GM18951 (cell line): ENCODE results near the gene NRDE2.

Source experiments
- POLR2A ChIP-seq: IDR thresholded peaks from 4 replicates; pipeline ENCODE4 v1.6.1; 2011; ENCODE audit warnings: mild to moderate bottlenecking; ENCODE audit not compliant: insufficient read length, insufficient read depth; ENCODE audit errors: extremely low read depth
- in situ Hi-C: fragments of 300-500 bp; cut with MboI; formaldehyde crosslinking; loops from one replicate; pipeline ENCODE4 v1.12.0; 2022; ENCODE audit warnings: low sequenced_read_pairs, mixed read lengths, inconsistent platforms; ENCODE audit not compliant: unreplicated experiment

NRDE2 gene

DNA sequence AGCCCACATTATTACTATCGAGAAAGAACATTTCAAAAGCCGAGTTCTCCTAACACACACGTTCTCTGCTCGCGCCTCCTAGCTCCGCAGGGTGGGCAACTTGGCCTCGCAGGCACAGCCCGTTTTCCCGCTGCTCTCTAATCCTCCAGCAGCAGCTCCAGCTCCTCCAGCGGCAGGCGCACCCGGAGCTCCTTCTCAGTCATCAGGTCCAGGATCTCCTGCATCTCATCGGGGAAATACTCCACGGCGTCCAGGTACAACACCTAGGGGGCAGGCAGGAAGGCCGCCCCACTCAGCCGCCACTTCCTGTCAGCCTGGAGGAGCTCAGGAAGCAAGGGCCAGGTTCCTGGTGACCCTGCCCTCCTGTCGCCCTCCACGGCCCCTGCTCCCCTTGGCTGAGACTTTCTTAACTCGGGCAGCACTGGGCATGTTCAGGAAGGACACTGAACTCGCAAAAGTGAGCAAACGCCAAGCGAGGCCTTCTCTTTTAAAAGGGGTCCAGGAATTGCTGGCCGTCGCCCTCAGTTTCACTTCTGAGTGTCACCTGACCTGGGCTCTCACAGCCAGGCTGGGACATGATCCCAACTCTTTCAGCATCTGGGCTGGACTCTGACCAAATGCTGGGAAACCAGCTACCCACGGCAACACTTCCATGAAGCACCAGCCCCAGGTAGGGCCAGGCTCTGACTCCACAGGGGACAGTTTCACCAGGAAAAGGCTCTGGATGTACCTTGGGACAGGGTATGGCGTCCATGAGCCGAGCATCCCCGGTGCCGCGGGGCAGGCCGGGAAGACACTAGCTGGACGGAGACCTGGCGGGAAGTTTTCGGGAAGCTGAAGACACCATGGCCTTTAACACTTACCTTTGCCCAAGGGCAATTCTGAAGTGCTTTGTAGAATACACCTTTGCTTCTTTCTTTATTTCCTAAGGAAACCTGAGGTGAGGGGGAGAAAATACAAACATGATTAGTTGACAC, 53.3 kb downstream of the NRDE2 start:
- in situ Hi-C loops: no loop called here

DNA sequence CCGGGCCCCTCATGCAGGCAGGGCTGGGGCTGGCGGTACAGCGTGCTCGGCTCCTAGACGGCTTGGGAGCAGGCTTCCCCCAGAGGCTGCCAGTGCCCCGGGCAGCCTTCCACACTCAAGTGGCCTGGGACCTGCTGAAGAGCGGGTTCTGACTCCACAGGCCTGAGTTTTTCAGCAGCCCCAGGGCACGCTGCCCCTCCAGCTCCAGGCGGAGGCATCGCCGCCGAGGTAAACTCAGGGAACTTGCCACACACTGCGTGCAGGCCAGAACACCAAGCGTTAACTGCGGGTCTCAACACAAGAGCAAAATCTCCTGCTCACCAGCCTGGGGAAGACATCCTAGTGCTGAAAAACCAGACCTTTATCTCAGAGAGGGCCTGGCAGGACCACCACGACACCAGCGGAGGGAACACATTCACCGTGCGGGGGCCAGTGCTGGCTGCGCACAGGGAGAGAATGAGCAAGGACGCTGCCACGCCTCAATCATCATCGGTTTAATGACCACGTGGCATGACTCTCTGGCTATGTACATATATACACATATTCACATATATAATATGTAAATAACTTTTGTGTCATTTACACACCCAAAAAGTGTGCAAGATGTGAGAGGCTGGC, 54.1 kb downstream of the NRDE2 start:
- in situ Hi-C loops: no loop called here
- TF ChIP-seq POLR2A: no peak

More for the DNA sequence above, 53.3 kb downstream of the NRDE2 start:
- no peak for TF ChIP-seq POLR2A

DNA sequence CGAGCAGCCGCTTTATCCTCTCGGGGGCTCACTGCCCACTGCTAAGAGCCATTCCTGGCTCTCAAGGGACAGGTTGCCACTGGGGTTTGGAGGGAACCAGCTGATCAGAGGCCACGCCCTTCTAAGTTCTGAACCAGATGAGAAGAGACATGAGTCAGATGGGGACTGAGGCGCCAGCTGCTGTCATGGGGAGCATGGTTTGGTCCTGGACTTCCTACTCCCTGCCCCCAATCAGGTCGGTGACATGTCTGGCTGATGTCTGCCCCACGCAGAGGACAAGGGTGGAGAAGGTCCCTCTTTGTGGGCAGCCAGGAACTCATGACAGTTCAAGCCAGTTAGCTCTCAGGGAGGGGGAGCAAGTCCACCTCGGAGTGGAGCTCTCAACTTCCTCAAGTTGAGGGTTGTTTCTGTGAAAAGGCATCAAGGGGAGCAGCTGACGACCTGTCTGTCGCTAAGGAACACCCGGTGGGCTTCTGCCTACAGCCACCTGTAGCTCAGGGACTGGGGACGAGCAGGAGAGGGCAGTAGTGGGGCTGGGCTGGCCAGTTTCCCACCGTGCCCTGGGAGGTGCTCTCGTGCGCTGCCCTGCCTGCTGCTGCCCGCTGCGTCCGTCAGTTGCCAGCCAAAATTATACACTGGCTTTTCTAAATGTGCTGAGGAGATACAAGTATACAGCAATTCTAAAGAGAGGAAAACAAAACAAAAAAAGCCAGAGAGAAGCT, 54.9 kb downstream of the NRDE2 start:
- no peak for TF ChIP-seq POLR2A
- in situ Hi-C loops: no loop called here

DNA sequence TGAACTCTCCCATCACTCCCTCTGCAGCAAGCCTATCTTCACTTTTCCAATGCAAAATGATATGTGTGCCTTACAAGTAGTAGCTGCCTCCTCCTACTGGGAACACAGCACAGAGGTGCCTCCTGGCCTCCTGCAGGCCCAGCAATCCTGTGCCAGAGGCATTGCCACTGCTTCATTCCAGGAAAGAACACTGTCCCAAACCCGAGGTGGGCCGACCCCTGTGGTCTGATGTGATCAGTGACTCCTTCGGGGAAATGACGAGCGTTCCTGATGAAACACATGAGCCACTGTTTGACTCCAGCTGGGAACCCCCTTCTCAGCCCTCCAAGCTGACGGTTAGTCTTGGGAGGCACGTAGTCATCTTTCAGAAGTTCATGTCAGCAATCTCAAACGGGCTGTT, 55.9 kb downstream of the NRDE2 start:
- no peak for TF ChIP-seq POLR2A
- in situ Hi-C loops: no loop called here

DNA sequence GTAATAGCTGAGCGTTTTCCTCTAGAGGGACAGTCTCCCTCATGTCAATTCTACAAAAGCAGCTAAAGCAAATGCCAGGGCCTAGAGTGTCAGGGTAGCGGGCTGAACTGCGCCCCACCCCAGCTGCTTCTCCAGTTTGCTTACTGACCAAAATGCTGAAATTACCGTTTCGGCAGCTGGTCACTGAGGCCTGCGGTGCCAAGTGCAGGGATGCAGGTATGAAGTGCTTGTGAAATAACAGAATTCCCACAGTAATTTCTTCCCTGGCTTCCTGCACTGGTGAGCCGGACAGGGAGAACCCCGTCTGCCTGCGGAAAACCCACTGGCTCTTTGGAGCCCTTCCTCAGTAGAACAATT, 56.3 kb downstream of the NRDE2 start:
- no peak for TF ChIP-seq POLR2A
- in situ Hi-C loops: no loop called here

DNA sequence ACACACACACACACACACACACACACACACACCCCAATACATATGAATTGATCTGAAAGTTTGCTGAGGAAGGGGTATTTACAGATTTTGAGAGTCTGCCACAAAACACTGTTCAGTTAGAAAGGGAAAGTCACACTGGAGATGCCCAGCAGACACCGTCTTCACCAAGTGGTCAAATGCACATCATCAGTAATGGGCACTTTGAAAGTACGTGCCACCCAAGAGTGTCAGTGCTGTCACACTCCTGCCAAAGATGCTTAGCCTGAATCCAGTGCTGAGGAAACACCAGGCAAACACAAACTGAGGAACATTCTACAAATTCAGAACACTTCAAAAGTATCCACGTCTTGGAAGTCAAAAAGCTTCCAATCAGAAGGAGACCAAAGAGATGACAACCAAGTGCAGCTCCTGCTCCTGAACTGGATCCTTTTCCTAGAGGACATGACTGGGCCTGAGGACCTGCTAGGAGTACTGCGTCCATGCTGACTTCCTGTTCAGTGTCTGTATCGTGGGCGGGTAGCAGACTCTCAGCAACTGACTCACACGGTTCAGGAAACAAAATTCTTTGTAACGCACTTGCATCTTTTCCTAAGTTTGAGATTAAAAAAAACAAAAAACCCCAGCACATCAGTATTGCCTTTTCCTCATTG, 56.8 kb downstream of the NRDE2 start:
- no peak for TF ChIP-seq POLR2A
- in situ Hi-C loops: no loop called here

DNA sequence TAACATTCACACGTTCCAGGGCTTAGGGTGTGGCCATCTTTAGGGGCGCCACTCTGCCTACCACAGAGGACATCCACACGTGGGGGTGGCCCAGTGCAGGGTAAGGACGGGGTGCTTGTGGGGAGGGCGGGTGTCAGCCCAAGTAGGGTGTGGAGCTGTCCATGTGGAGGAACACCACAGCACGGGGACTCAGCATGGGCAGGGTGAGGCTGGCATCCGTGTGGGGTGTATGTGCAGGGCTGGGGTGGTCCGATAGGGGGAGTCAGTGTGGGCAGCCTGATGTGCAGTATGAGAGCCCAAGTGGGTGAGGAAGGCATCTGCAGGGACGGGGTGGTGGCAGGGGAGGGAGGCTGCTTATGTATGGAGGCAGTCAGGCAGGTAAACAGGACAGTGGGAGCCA, 57.7 kb downstream of the NRDE2 start:
- TF ChIP-seq POLR2A: no peak
- in situ Hi-C loops: no loop called here

DNA sequence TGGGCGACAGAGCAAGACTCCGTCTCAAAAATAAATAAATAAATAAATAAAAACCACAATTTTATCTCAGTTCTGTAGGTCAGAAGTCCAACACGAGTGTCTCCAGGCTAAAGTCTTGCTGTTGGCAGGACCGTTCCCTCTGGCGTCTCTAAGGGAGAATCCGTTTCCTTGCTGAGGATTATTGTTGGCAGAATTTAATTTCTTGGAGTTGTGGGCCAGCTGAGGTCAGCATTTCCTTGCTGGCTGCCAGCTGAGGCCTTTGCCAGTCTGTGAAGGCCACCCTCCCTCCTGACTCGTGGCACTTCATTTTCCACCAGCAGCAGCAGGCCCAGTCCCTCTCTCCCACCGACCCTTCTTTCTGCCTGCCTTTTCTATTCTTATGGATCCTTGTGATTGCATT, 58.2 kb downstream of the NRDE2 start:
- in situ Hi-C loops: no loop called here
- no peak for TF ChIP-seq POLR2A

DNA sequence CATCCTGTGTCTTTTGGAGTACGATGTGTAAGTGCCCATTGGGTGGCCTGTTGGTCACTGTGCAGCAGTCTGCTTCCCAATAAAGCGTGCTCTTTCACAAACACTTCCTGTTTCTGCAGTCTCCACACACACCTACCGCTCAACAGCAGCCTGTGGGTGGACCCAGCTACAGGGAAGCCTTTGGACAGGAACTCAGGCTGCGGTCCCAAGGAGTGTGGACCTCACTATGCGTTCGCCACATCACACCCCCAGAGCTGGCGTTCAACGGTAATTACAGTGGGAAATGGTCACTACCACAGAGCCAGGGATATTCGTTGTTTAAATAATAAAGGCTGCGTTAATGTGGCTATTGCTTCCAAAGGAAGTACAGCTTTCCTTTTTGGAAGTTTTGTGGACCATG, 59.2 kb downstream of the NRDE2 start:
- no peak for TF ChIP-seq POLR2A
- in situ Hi-C loops: no loop called here

DNA sequence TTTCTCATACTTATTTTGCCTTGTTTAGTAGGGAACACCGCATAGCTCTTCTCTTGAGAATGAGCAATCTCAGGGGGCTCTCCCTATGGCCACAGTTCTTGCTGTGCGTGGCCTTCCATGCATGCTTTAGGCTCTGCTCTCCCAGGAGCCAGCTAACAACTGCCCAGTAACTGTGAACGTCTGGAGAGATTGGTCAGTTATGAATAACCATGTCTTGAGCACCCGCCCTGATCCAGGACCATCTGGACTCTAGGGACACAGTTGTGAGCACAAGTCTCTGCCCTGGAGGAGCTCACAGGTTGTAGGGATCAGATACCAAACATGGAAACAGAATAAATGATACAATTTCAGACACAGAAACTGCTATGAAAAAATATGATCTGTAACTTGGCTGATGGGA, 63.3 kb downstream of the NRDE2 start:
- in situ Hi-C loops: no loop called here
- TF ChIP-seq POLR2A: no peak

DNA sequence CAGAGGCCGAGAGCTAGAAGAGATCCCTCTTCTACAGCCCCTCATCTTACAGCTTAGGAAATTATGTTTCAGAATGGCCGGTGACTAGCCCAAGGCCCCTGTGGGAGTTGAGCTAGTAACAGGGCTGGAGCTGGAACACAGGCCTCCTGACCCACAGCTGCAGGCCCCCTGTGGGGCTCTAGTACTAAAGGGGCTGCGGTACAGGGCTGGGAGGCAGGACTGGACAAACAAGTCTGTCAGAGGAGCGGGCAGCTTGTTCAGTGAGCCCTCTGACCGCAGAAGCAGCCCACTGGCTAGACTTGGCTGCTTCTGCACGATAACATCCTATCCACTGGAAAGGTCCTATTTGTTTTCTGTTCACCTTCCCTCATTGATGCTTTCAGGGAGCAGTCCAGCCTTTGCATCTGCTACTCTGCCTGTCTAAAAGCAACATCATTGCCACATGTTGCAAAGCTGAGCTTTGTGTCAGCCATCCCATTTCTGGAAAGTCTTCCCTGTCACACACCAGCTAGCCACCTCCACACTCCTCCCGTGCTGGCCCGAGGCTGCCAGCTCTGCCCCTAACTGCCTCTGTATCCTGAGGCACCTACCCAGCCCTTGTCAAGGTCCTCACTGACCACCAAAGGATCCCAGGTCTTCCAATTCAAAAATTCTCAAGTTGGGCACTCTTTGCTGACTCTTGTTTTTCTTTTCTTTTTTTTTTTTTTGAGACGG, 65.1 kb downstream of the NRDE2 start:
- TF ChIP-seq POLR2A: no peak
- in situ Hi-C loops: no loop called here

DNA sequence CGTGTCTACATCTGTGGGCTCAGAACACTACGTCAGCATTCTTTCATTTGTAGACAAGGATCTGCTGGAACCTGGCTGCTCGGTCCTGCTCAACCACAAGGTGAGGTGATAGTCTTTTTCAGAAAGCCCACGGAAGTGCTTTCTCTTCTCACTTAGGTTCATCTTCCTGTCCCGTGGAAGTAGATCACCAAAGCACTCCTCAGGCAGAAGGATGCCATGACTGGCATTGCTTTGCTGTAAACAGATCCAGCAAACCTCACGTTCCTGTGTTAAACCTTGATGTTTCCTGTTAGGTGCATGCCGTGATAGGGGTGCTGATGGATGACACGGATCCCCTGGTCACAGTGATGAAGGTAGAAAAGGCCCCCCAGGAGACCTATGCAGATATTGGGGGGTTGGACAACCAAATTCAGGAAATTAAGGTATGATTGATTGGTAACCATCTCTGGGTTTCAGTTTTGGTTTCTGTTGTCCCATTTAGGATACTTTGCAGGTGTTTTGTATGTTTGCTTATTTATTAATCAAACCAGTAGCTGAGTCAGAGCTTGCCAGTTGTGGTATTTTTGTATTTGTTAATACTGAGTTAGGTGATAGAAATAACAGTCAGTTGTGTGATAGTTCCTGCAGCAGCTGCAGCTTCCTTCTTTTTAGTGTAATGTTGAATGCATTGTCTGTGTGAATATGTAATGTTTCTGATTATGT, 67.8 kb downstream of the NRDE2 start:
- in situ Hi-C loops: no loop called here
- TF ChIP-seq POLR2A: no peak
